GM12864 (cell line): Measurements from ENCODE around the gene DCP1A.
"Not testable (repeated sequence)": the region's sequence is repeated elsewhere in the genome, so short reads cannot be mapped to it uniquely, and the experiment has no call there.

ENCODE experiments used
- DNase-seq: peaks from one replicate; pipeline ENCODE4 v3.0.0-alpha.2; 2011; ENCODE audit warnings: low read depth
- H3K4me3 ChIP-seq: 2 replicates; pipeline ENCODE4 v1.5.1; 2011; ENCODE audit warnings: mild to moderate bottlenecking, low read depth, low read length, control low read depth
- TF ChIP-seq, protein P1 (sequence below): IDR thresholded peaks from 2 replicates; pipeline ENCODE4 v1.5.1; 2011; ENCODE audit warnings: low read depth, mild to moderate bottlenecking, moderate library complexity, low read length, control low read depth, inconsistent platforms; ENCODE audit errors: missing control alignments

The DCP1A gene

DNA sequence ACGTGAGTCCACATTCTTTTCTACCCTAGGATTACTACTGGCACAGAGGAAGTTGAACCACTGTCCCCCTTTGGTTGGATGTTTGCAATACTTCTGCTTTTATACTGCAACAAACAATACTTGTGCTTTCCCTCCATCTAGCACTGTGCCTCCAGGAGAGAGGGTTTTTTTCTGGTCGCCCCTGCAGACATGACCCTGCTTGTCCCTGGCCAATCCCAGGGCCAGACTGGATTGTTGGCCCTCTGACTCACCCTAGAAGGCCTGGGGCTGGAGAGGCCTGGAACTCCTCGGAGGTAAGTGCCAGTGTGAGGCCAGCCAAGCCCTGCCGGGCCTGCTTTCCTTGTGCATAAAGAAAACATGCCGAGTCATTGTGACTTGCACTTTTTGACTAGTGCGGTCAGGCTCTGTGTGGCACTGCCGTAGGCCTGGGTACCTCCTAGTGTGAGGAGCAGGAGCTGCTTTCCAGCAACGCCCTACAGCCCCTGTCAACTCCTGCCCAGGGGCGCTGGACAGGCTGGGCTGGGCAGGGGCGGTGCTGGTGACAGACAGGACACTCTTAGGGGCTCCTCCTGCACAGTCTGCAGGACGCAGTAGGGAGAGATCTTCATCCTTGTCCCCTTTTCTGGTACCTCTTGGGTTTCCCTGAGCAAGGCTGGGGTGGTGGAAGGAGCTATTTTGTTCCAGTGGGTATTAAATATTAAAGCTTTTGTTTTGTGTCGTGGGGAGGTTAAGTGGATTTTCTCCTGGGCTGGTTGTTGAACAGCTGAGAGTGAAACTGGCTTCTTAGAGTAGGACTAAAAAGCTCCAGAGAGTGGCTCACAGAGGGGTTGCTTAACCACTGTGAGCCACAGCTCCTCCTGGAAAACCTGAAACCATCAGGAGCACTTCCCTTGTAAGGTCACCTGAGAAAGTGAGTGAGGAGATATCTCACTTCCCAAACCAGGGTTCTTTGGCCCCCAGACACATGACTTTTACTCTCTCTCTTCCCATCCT, 77.2 kb downstream of the DCP1A start:
- TF ChIP-seq, protein P1, sequence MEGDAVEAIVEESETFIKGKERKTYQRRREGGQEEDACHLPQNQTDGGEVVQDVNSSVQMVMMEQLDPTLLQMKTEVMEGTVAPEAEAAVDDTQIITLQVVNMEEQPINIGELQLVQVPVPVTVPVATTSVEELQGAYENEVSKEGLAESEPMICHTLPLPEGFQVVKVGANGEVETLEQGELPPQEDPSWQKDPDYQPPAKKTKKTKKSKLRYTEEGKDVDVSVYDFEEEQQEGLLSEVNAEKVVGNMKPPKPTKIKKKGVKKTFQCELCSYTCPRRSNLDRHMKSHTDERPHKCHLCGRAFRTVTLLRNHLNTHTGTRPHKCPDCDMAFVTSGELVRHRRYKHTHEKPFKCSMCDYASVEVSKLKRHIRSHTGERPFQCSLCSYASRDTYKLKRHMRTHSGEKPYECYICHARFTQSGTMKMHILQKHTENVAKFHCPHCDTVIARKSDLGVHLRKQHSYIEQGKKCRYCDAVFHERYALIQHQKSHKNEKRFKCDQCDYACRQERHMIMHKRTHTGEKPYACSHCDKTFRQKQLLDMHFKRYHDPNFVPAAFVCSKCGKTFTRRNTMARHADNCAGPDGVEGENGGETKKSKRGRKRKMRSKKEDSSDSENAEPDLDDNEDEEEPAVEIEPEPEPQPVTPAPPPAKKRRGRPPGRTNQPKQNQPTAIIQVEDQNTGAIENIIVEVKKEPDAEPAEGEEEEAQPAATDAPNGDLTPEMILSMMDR = no peak
- no peak overlapping the region for H3K4me3 ChIP-seq
- no peak for DNase-seq

DNA sequence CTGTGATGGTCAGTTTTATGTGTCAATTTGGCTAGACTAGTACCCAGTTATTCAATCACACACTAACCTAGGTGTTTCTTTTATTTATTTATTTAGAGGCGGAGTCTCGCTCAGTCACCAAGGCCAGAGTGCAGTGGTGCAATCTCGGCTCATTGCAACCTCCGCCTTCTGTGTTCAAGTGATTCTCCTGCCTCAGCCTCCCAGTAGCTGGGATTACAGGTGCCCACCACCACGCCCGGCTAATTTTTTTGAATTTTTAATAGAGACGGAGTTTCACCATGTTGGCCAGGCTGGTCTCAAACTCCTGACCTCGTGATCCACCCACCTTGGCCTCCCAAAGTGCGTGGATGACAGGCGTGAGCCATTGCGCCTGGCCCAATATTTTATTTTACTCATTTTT, 78.2 kb downstream of the DCP1A start:
- DNase-seq, H3K4me3 ChIP-seq: not testable (repeated sequence)

DNA sequence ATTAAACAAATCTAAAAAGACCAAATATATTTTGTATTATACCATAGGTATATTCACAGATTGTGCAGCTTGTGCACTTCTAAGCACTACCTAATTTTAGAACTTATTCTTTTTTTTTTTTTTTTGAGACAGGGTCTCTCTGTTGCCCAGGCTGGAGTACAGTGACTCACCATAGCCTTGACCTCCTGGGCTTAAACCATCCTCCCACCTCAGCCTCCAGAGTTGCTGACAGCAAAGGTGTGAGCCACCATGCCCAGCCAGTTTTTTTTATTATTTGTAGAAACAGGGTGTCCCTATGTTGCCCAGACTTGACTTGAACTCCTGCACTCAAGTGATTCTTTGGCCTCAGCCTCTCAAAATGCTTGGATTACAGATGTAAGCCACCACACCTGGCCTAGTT, 79.6 kb downstream of the DCP1A start:
- no peak for DNase-seq
- H3K4me3 ChIP-seq = no peak overlapping the region
- TF ChIP-seq, protein P1 = no peak

DNA sequence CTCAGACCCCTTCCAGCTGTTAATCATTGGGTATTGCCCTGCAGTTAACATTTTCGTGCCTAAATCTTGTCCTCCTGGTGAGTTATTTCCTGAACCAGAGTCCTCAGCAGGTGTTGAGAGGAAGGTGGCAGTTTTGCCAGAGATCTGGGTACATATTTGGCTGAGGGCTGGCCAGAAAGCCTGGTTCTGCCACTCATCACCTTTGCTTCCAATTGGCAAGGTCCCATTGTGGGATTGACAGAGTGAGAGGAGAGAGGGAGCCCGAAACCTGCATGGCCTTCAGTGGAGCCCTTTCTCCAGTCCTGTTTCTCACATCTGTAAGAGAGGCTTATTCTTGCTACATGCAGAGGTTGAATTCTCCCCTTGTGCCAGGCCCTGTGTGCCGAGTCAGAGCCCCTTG, 82.6 kb downstream of the DCP1A start:
- no peak for DNase-seq
- H3K4me3 ChIP-seq = no peak overlapping the region
- TF ChIP-seq, protein P1 = no peak

DNA sequence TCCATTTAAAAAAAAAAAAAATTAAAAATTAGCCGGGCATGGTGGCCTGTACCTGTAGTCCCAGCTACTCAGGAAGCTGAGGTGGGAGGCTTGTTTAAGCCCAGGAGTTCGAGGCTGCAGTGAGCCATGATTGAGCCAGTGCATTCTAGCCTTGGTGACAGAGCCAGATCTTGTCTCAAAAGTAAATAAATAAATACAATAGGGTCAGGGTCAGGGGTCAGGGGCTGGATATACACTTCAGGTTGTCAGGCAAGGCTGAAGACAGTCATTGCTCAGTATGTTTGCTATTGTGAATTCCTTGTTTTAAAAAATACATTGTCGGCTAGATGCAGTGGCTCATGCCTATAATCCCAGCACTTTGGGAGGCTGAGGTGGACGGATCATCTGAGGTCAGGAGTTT, 83.4 kb downstream of the DCP1A start:
- no peak for DNase-seq
- TF ChIP-seq, protein P1 = no peak
- no peak overlapping the region for H3K4me3 ChIP-seq

DNA sequence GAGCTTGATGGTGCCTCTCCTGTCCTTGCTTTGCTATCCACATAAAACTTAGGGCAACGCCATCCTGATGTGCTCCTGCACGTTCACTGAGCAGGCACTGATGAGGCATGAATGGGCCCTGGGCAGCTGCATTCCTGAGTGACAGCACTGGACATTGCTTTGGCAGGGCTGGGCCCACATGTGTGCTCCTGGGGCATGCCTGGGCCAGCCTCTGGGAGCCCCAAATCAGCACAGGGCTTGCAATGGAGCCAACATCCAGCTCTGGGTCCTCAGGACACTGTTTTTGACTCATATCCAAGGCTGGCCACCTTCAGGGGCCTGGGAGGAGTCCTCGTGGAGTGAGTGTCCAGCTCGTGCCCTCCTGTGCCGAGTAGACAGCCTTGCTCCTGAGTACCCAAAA, 85.6 kb downstream of the DCP1A start:
- H3K4me3 ChIP-seq = no peak overlapping the region
- TF ChIP-seq, protein P1 = no peak

DNA sequence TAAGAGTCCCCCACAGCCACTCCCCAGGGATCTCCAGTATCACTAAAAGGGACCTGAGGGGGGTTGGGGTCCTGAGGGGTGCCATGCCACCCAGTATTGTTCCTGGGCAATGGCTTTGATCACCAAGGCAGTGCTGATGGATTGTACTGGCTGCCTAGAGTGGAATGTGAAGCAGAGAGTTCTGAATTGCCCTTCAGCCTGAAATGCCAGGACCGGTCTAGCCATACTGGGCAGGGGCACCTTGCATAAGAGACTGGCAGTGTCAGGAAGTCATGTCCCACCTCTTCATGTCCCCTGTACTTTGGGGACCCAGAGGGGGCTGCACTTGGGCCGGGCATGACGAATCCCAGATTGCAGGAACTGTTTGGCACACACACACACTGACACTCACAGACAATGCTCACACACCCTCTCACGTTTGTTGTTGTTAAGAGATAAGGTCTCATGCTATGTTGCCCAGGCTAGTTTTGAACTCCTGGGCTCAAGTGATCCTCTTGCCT, 87.0 kb downstream of the DCP1A start:
- no peak overlapping the region for H3K4me3 ChIP-seq
- no peak for DNase-seq
- TF ChIP-seq, protein P1 = no peak

More for the DNA sequence above, 85.6 kb downstream of the DCP1A start:
- no peak for DNase-seq
